Measurements from ENCODE around the gene CHRM1. TPM values are rescaled to one million over a fixed set of nuclear protein-coding genes. Genes with fewer than 3 reads are reported as not detected.

The CHRM1 gene
- total RNA-seq, 4 donors from 2014 or later = 0.33 to 0.40 TPM; not detected in 2

- TF ChIP-seq POLR2A (IDR thresholded peaks at IDR 0.05; ENCODE audit: low read depth) = no peak
- TF ChIP-seq, protein P1, sequence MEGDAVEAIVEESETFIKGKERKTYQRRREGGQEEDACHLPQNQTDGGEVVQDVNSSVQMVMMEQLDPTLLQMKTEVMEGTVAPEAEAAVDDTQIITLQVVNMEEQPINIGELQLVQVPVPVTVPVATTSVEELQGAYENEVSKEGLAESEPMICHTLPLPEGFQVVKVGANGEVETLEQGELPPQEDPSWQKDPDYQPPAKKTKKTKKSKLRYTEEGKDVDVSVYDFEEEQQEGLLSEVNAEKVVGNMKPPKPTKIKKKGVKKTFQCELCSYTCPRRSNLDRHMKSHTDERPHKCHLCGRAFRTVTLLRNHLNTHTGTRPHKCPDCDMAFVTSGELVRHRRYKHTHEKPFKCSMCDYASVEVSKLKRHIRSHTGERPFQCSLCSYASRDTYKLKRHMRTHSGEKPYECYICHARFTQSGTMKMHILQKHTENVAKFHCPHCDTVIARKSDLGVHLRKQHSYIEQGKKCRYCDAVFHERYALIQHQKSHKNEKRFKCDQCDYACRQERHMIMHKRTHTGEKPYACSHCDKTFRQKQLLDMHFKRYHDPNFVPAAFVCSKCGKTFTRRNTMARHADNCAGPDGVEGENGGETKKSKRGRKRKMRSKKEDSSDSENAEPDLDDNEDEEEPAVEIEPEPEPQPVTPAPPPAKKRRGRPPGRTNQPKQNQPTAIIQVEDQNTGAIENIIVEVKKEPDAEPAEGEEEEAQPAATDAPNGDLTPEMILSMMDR (IDR thresholded peaks at IDR 0.05) = peak; percentile 31 to 49 (median 33)
- TF ChIP-seq EP300 (IDR thresholded peaks at IDR 0.05) = no peak
- peak in 1 of 2 donors; percentile 30 for TF ChIP-seq POLR2AphosphoS5 (IDR thresholded peaks at IDR 0.05)
- 56% methylated on average over 20 of the region's 24 CpGs for WGBS
- Histone ChIP-seq H3K4me3 (no peak overlapping the region), H3K27ac (replicated peaks in 1 of 4) (peak overlapping the region in 1 of 4 donors; percentile 60), H3K9me3 (no peaks in the 10 kb centered on the region), H3K4me1 (peaks cover 12 to 31% (median 25%) of the 10 kb centered on the region in 4 donors), H3K27me3 (no peaks in the 10 kb centered on the region), H3K36me3 (no peaks in the 10 kb centered on the region)
- intact Hi-C loops (cut with DNase I) = no loop called here
- no peak for DNase-seq (ENCODE audit: extremely low spot score)
Observed at GRCh38 chr11:62909107-62909894, 11.9 kb downstream of the CHRM1 start.

DNA sequence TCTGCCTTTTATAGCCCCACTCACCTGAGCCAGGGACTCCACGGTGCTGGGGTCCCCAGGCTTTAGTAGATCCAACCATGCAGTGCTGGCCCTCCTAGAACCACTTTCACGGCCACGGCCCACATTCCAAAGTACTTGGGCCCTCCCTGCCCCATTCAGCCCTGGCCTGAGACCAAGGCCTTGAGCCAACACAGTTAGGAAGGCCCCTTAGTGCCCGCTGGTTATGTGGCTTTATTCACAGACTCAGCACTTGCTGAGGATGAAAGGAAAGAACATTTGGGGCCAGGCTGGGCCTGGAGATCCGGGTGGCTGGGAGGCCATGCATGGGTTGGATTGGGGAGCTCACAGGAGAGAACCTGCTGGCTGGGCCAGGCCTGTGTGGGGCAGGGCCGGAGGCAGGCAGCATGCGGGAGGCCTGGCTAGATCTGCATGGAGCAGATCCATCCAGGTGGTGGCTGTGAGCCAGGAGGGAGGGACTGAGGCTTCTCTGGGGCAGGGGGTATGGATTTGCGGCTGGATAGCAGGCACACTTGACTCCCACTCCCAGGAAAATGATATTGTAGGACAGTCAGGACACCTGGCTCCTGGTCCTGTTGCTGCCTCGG lies 12.6 kb downstream of the CHRM1 start:
- intact Hi-C loops (cut with DNase I) = no loop called here
- Histone ChIP-seq H3K27me3 (no peaks in the 10 kb centered on the region), H3K36me3 (no peaks in the 10 kb centered on the region), H3K9me3 (no peaks in the 10 kb centered on the region), H3K4me1 (peaks cover 12 to 31% (median 25%) of the 10 kb centered on the region in 4 donors), H3K27ac (replicated peaks in 1 of 4) (no peak overlapping the region), H3K4me3 (no peak overlapping the region)
- WGBS = 72% methylated on average over 6 of the region's 9 CpGs
- no peak for DNase-seq (ENCODE audit: extremely low spot score)
- no peak for TF ChIP-seq EP300 (IDR thresholded peaks at IDR 0.05)

DNA sequence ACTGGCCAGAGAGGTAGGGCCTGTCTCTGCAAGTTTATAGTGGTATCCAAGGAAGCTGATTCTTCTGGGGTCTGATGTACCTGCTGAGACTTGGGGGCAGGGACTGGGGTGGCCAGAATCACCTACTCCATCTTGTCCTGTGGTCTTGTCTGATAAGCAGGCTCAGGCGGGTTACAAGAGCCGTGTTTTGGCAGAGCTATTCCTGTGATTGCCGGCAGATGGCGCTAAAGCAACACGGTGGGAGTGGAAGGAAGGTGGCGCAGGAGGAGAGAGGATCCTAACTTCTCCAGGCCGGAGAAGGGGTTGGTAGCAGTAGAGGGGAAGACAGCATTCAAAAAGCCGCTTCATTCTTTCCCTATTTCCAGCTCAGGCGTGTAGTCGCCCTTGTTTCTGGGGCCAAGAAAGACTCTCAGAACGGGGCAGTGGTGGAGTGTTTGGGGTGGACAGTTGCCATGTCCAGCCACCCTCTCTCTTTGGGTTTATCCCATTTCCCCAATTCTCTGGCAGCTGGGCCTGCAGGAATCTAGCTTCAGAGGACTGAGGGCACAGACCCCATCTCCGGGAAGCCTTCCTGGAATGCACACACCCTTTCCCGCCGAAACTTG lies 15.1 kb downstream of the CHRM1 start:
- H3K9me3 ChIP-seq = no peaks in the 10 kb centered on the region
- no peaks in the 10 kb centered on the region for H3K36me3 ChIP-seq
- peak; percentile 94 for DNase-seq (ENCODE audit: extremely low spot score)
- H3K4me3 ChIP-seq = no peak overlapping the region
- H3K27me3 ChIP-seq = no peaks in the 10 kb centered on the region
- peak overlapping the region in 1 of 4 donors; percentile 66 for H3K27ac ChIP-seq (replicated peaks in 1 of 4)
- TF ChIP-seq, protein P1 (IDR thresholded peaks at IDR 0.05) = peak in 2 of 3 experiments; percentile 97
- TF ChIP-seq POLR2A (IDR thresholded peaks at IDR 0.05; ENCODE audit: low read depth) (no peak), POLR2AphosphoS5 (IDR thresholded peaks at IDR 0.05) (peak in 1 of 2 donors; percentile 34)
- intact Hi-C loops (cut with DNase I) = loop anchor here (1.0 kb wide), 1 partner anchor 118 kb away; no protein-coding TSS in a partner anchor
- H3K4me1 ChIP-seq = peaks cover 12 to 31% (median 25%) of the 10 kb centered on the region in 4 donors
- 24% methylated on average over 14 of the region's 14 CpGs for WGBS

- intact Hi-C loops (cut with DNase I) = no loop called here
Observed at GRCh38 chr11:62905296-62905695, 15.9 kb downstream of the CHRM1 start.

More at GRCh38 chr11:62905296-62905695, 15.9 kb downstream of the CHRM1 start:
- 38% methylated on average over 3 of the region's 3 CpGs for WGBS
- Histone ChIP-seq H3K27ac (replicated peaks in 1 of 4) (peak overlapping the region in 1 of 4 donors; percentile 66), H3K4me1 (peaks cover 12 to 31% (median 25%) of the 10 kb centered on the region in 4 donors), H3K27me3 (no peaks in the 10 kb centered on the region), H3K4me3 (no peak overlapping the region), H3K9me3 (no peaks in the 10 kb centered on the region), H3K36me3 (no peaks in the 10 kb centered on the region)
- no peak for DNase-seq (ENCODE audit: extremely low spot score)
- TF ChIP-seq POLR2AphosphoS5 (IDR thresholded peaks at IDR 0.05) (no peak), EP300 (IDR thresholded peaks at IDR 0.05) (no peak), POLR2A (IDR thresholded peaks at IDR 0.05; ENCODE audit: low read depth) (no peak)
- TF ChIP-seq, protein P1 (IDR thresholded peaks at IDR 0.05) = no peak
